MM.1S (cell line): ENCODE measurements around the gene SSBP3.

Experiments used
- EZH2phosphoT487 ChIP-seq: fragments of 300-600 bp; sonication (generic); IDR thresholded peaks from 2 replicates; pipeline ENCODE4 v1.6.1; 2018; ENCODE audit warnings: antibody characterized with exemption, low read length
- TF ChIP-seq, protein P1 (sequence below): fragments of 300-600 bp; sonication (generic); IDR thresholded peaks from 2 replicates; pipeline ENCODE4 v1.5.1; 2016; ENCODE audit warnings: antibody characterized with exemption, low read length, mixed read lengths

GRCh38 chr1:54378157-54378873 lies 27.9 kb downstream of the SSBP3 start:
- TF ChIP-seq, protein P1, sequence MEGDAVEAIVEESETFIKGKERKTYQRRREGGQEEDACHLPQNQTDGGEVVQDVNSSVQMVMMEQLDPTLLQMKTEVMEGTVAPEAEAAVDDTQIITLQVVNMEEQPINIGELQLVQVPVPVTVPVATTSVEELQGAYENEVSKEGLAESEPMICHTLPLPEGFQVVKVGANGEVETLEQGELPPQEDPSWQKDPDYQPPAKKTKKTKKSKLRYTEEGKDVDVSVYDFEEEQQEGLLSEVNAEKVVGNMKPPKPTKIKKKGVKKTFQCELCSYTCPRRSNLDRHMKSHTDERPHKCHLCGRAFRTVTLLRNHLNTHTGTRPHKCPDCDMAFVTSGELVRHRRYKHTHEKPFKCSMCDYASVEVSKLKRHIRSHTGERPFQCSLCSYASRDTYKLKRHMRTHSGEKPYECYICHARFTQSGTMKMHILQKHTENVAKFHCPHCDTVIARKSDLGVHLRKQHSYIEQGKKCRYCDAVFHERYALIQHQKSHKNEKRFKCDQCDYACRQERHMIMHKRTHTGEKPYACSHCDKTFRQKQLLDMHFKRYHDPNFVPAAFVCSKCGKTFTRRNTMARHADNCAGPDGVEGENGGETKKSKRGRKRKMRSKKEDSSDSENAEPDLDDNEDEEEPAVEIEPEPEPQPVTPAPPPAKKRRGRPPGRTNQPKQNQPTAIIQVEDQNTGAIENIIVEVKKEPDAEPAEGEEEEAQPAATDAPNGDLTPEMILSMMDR, result no peak
- TF ChIP-seq EZH2phosphoT487, result no peak
